ENCODE data around the gene SEMA5B.

The SEMA5B gene

GRCh38 chr3:123071581-123071980, 44.0 kb upstream of the SEMA5B start:
- Histone ChIP-seq H3K4me2 (ENCODE audit: low read depth, low read length) (no peak overlapping the region), H2AFZ (ENCODE audit: low read length) (no peak overlapping the region), H3K4me1 (ENCODE audit: low read length) (peaks cover 9% of the 10 kb centered on the region), H3K9me3 (replicated peaks; ENCODE audit: insufficient read depth, low read length) (no peaks in the 10 kb centered on the region), H3K36me3 (replicated peaks; ENCODE audit: insufficient read depth, low read length) (no peaks in the 10 kb centered on the region), H3F3A (ENCODE audit: insufficient read depth, low read length) (no peaks in the 10 kb centered on the region; the same call in 1 of the 2 replicates), H3K27ac (ENCODE audit: low read length) (no peak overlapping the region), H3K9me2 (replicated peaks; ENCODE audit: insufficient read depth, low read length) (no peaks in the 10 kb centered on the region), H3K27me3 (replicated peaks; ENCODE audit: insufficient read depth, low read length) (no peaks in the 10 kb centered on the region), H4K20me1 (ENCODE audit: insufficient read depth, low read length) (peaks cover 10% of the 10 kb centered on the region), H3K4me3 (ENCODE audit: low read length) (no peak overlapping the region), H3K79me2 (ENCODE audit: low read length) (peaks cover 93% of the 10 kb centered on the region), H3K9ac (ENCODE audit: low read length) (no peak overlapping the region)
- DNase-seq, result no peak
- TF ChIP-seq CTCF (IDR thresholded peaks at IDR 0.05; ENCODE audit: low read length) (no peak), EZH2phosphoT487 (IDR thresholded peaks at IDR 0.05; ENCODE audit: low read length) (no peak), EZH2 (optimal IDR thresholded peaks at IDR 0.05; ENCODE audit: low read depth, low read length) (no peak)

GRCh38 chr3:123071146-123071545, 43.6 kb upstream of the SEMA5B start:
- DNase-seq, result no peak
- H3K9ac ChIP-seq (ENCODE audit: low read length), result no peak overlapping the region
- H3K27ac ChIP-seq (ENCODE audit: low read length), result no peak overlapping the region
- peaks cover 12% of the 10 kb centered on the region for H3K4me1 ChIP-seq (ENCODE audit: low read length)
- no peak overlapping the region for H3K4me3 ChIP-seq (ENCODE audit: low read length)
- no peaks in the 10 kb centered on the region for H3K9me3 ChIP-seq (replicated peaks; ENCODE audit: insufficient read depth, low read length)
- TF ChIP-seq EZH2 (optimal IDR thresholded peaks at IDR 0.05; ENCODE audit: low read depth, low read length) (no peak), EZH2phosphoT487 (IDR thresholded peaks at IDR 0.05; ENCODE audit: low read length) (no peak), CTCF (IDR thresholded peaks at IDR 0.05; ENCODE audit: low read length) (no peak)
- no peak overlapping the region for H2AFZ ChIP-seq (ENCODE audit: low read length)
- H3K4me2 ChIP-seq (ENCODE audit: low read depth, low read length), result no peak overlapping the region
- no peaks in the 10 kb centered on the region for H3K27me3 ChIP-seq (replicated peaks; ENCODE audit: insufficient read depth, low read length)
- H3K9me2 ChIP-seq (replicated peaks; ENCODE audit: insufficient read depth, low read length), result no peaks in the 10 kb centered on the region
- H4K20me1 ChIP-seq (ENCODE audit: insufficient read depth, low read length), result peaks cover 10% of the 10 kb centered on the region
- no peaks in the 10 kb centered on the region for H3K36me3 ChIP-seq (replicated peaks; ENCODE audit: insufficient read depth, low read length)
- peaks cover 88% of the 10 kb centered on the region for H3K79me2 ChIP-seq (ENCODE audit: low read length)
- no peaks in the 10 kb centered on the region; the same call in 1 of the 2 replicates for H3F3A ChIP-seq (ENCODE audit: insufficient read depth, low read length)

DNA sequence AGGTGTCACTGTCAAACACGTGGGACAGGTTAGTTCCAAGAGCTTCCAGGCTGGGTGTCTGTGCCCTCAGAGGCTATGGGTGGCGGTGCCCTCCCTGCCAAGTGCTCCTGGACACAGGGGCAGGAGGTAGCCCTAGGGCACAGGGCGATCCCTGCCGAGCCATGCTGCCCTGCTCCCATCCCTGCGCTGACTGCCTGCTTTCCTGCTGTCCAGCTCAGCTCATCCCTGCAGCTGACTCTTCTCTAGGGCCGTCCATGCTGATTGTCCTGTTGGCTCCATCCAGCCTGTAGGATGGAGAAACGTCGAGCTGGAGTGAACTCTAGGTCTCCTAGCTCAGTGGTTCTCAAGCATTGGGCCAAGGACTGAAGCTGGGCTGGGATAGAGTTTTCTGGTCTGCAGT, 42.9 kb upstream of the SEMA5B start:
- Histone ChIP-seq H3K9me2 (replicated peaks; ENCODE audit: insufficient read depth, low read length) (no peaks in the 10 kb centered on the region), H3K36me3 (replicated peaks; ENCODE audit: insufficient read depth, low read length) (no peaks in the 10 kb centered on the region), H3K27ac (ENCODE audit: low read length) (no peak overlapping the region), H3K9me3 (replicated peaks; ENCODE audit: insufficient read depth, low read length) (no peaks in the 10 kb centered on the region), H4K20me1 (ENCODE audit: insufficient read depth, low read length) (peaks cover 10% of the 10 kb centered on the region), H3K4me2 (ENCODE audit: low read depth, low read length) (no peak overlapping the region), H2AFZ (ENCODE audit: low read length) (no peak overlapping the region), H3F3A (ENCODE audit: insufficient read depth, low read length) (no peaks in the 10 kb centered on the region; the same call in 1 of the 2 replicates), H3K27me3 (replicated peaks; ENCODE audit: insufficient read depth, low read length) (no peaks in the 10 kb centered on the region), H3K79me2 (ENCODE audit: low read length) (peaks cover 82% of the 10 kb centered on the region), H3K4me3 (ENCODE audit: low read length) (no peak overlapping the region), H3K4me1 (ENCODE audit: low read length) (peaks cover 12% of the 10 kb centered on the region), H3K9ac (ENCODE audit: low read length) (no peak overlapping the region)
- no peak for DNase-seq
- TF ChIP-seq CTCF (IDR thresholded peaks at IDR 0.05; ENCODE audit: low read length) (no peak), EZH2phosphoT487 (IDR thresholded peaks at IDR 0.05; ENCODE audit: low read length) (no peak), EZH2 (optimal IDR thresholded peaks at IDR 0.05; ENCODE audit: low read depth, low read length) (no peak)

Measured in MM.1S (cell line).